Thyroid gland (tissue), 4 donors: ENCODE data around the gene FAM193A.

Experiments used
- CTCF ChIP-seq, 6 experiments: fragments of 200-600 bp in 3 of 6; fragments of 450-650 bp in 3 of 6; sonication (generic) in 3 of 6; IDR thresholded peaks; one replicate each; pipeline ENCODE4 v1.5.1; 2016 to 2019; ENCODE audit warnings: antibody characterized with exemption in 6 of 6, mild to moderate bottlenecking in 2 of 6, inconsistent platforms in 1 of 6, moderate library complexity in 1 of 6
- POLR2A ChIP-seq, 2 donors: fragments of 450-650 bp; IDR thresholded peaks; one replicate each; pipeline ENCODE4 v1.6.1; 2017; ENCODE audit warnings: antibody characterized with exemption in 2 of 2, mild to moderate bottlenecking in 2 of 2, moderate library complexity in 1 of 2

GRCh38 chr4:2621419-2621818 lies 85.0 kb downstream of the FAM193A start:
- TF ChIP-seq CTCF (IDR thresholded peaks at IDR 0.05): no peak
- TF ChIP-seq POLR2A (IDR thresholded peaks at IDR 0.05): no peak
